Mesenchymal stem cell (in vitro differentiated cells and primary cell): ENCODE results near the gene ORAI2.
"Not testable (repeated sequence)": the region's sequence is repeated elsewhere in the genome, so short reads cannot be mapped to it uniquely, and the experiment has no call there.

Source experiments
- DNase-seq: peaks from one replicate; pipeline ENCODE4 v3.0.0-alpha.2; 2013
- H2AFZ ChIP-seq: one replicate; pipeline ENCODE4 v1.6.1; 2013; ENCODE audit warnings: low read depth, mild to moderate bottlenecking, control low read depth, inconsistent platforms, low read length, moderate library complexity
- H2AK5ac ChIP-seq: 2 replicates; pipeline ENCODE4 v1.6.1; 2013; ENCODE audit warnings: low read length, moderate library complexity, mild to moderate bottlenecking, inconsistent platforms; ENCODE audit not compliant: severe bottlenecking
- H2BK120ac ChIP-seq: one replicate; pipeline ENCODE4 v1.6.1; 2013; ENCODE audit warnings: low read depth, mild to moderate bottlenecking, inconsistent platforms, low read length, moderate library complexity
- H2BK12ac ChIP-seq, 2 experiments: one replicate each; pipeline ENCODE4 v1.6.1; 2013; ENCODE audit warnings: inconsistent platforms in 2 of 2, low read length in 2 of 2, mild to moderate bottlenecking in 2 of 2, moderate library complexity in 2 of 2, control low read depth in 1 of 2
- H2BK15ac ChIP-seq: one replicate; pipeline ENCODE4 v1.6.1; 2013; ENCODE audit warnings: mild to moderate bottlenecking, low read depth, inconsistent platforms; ENCODE audit not compliant: poor library complexity, severe bottlenecking
- H2BK5ac ChIP-seq: 2 replicates; pipeline ENCODE4 v1.6.1; 2013; ENCODE audit warnings: low read depth, mild to moderate bottlenecking, low read length, control low read depth, inconsistent platforms; ENCODE audit not compliant: poor library complexity, severe bottlenecking
- H3K14ac ChIP-seq, 2 experiments: one replicate each; pipeline ENCODE4 v1.6.1; 2013; ENCODE audit warnings: inconsistent platforms in 2 of 2, low read length in 2 of 2, control low read depth in 1 of 2, mild to moderate bottlenecking in 1 of 2, moderate library complexity in 1 of 2
- H3K18ac ChIP-seq, 2 experiments: one replicate each; pipeline ENCODE4 v1.6.1; 2013; ENCODE audit warnings: inconsistent platforms in 2 of 2, low read length in 2 of 2, control low read depth in 1 of 2, low read depth in 1 of 2, mild to moderate bottlenecking in 1 of 2
- H3K23ac ChIP-seq, 2 experiments: one replicate each; pipeline ENCODE4 v1.6.1; 2013; ENCODE audit warnings: inconsistent platforms in 2 of 2, low read length in 2 of 2, mild to moderate bottlenecking in 2 of 2, moderate library complexity in 2 of 2, control low read depth in 1 of 2
- H3K27ac ChIP-seq: 2 replicates; pipeline ENCODE4 v1.5.1; 2013; ENCODE audit warnings: mild to moderate bottlenecking, moderate library complexity, low read length, control low read depth, inconsistent platforms; ENCODE audit not compliant: poor library complexity, severe bottlenecking
- H3K27me3 ChIP-seq, 2 experiments: 2 replicates each; pipeline versions ENCODE4 v1.6.1 to v1.7.0; 2013; ENCODE audit warnings: low read length in 2 of 2, mild to moderate bottlenecking in 2 of 2, moderate library complexity in 2 of 2, control low read depth in 1 of 2, inconsistent platforms in 1 of 2; ENCODE audit not compliant: control insufficient read depth in 1 of 2, insufficient read depth in 1 of 2
- H3K36me3 ChIP-seq, 2 experiments: 2 replicates each; pipeline versions ENCODE4 v1.6.1 to v1.7.0; 2013; ENCODE audit warnings: low read length in 2 of 2, control low read depth in 1 of 2, inconsistent platforms in 1 of 2, low read depth in 1 of 2, mild to moderate bottlenecking in 1 of 2; ENCODE audit not compliant: insufficient read depth in 2 of 2, control insufficient read depth in 1 of 2
- H3K4ac ChIP-seq, 2 experiments: one replicate each; pipeline ENCODE4 v1.6.1; 2013; ENCODE audit warnings: inconsistent platforms in 2 of 2, low read length in 2 of 2, mild to moderate bottlenecking in 2 of 2, moderate library complexity in 2 of 2, control low read depth in 1 of 2, low read depth in 1 of 2
- H3K4me1 ChIP-seq: 2 replicates; pipeline ENCODE4 v1.6.1; 2013; ENCODE audit warnings: low read depth, low read length, control low read depth; ENCODE audit not compliant: control insufficient read depth, insufficient read depth
- H3K4me2 ChIP-seq: 2 replicates; pipeline ENCODE4 v1.6.1; 2013; ENCODE audit warnings: low read length, mild to moderate bottlenecking, inconsistent platforms; ENCODE audit not compliant: poor library complexity, severe bottlenecking
- H3K4me3 ChIP-seq, 2 experiments: 2 replicates each; pipeline versions ENCODE4 v1.5.1 to v1.7.0; 2013; ENCODE audit warnings: low read length in 2 of 2, mild to moderate bottlenecking in 2 of 2, control low read depth in 1 of 2, low read depth in 1 of 2; ENCODE audit not compliant: insufficient read depth in 1 of 2
- H3K79me1 ChIP-seq: replicated peaks from 2 replicates; pipeline ENCODE4 v1.6.1; 2013; ENCODE audit warnings: mild to moderate bottlenecking, control low read depth, low read length, inconsistent platforms; ENCODE audit not compliant: poor library complexity, severe bottlenecking
- H3K9ac ChIP-seq: 2 replicates; pipeline ENCODE4 v1.7.0; 2013; ENCODE audit warnings: mild to moderate bottlenecking, low read length, moderate library complexity
- H3K9me3 ChIP-seq: 2 replicates; pipeline ENCODE4 v1.7.0; 2013; ENCODE audit warnings: mild to moderate bottlenecking, low read length; ENCODE audit not compliant: control insufficient read depth
- H4K8ac ChIP-seq: one replicate; pipeline ENCODE4 v1.6.1; 2013; ENCODE audit warnings: inconsistent platforms, mild to moderate bottlenecking, low read length, moderate library complexity
- H4K91ac ChIP-seq: one replicate; pipeline ENCODE4 v1.6.1; 2013; ENCODE audit warnings: mild to moderate bottlenecking, low read length, inconsistent platforms
- WGBS: methylation state at CpG from one replicate; pipeline ENCODE4 v1.1.7; 2013; ENCODE audit warnings: mixed read lengths; 5-methylcytosine and 5-hydroxymethylcytosine counted together

Gene ORAI2

DNA sequence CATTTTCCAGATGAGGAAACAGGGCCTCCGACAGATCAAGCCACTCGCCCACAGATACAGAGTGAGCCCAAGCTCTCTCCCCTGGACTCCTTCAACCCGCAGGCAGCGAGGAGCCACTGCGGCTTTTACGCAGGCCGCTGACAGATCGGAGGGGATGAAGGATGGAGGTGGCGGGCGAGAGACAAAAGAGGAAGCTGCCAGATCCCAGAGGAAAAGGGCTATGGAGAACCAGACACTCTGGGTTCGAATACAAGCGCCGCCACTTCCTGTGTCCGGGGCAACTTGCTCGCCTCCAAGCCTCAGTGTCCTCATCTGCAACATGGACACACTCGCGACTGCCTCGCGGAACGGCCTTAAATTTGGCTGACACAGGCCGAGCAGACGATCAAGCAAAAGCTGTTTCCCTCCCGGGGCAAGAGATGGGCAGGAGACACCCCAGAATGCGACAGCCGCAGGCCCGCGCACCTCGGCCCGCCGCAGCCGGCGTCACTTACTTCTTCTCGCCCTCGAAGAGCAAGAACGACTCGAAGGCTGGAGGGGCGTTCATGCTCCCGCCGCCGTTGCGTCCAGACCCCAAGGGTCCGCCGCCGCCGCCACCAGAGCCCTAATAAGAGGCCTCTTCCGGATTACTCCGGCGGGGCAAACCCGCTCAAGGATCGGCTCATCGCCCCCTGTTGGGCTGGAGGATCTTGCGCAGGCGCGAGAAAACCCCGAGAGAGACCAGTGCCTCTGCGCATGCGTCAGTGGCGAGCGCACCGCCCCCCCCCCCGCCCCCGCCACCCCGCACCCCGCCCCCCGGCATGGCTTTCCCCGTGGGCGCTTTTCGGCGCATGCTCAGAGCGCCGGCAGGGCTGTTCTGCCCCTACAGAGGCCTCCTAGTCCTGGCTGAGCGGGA lies 45.2 kb downstream of the ORAI2 start, which contains the start of gene POLR2J:
TSS of gene POLR2J (minus strand) at position 609 of the 895 bp plus-strand sequence. CDS start at position 547, 62 bp downstream.
- H3K27me3 ChIP-seq, H3K4ac ChIP-seq, H3K27ac ChIP-seq, H2AK5ac ChIP-seq, H2BK120ac ChIP-seq, H4K91ac ChIP-seq, H4K8ac ChIP-seq, H3K14ac ChIP-seq, H2AFZ ChIP-seq, H3K36me3 ChIP-seq, H3K23ac ChIP-seq, H3K18ac ChIP-seq, H2BK5ac ChIP-seq, H2BK15ac ChIP-seq, H3K4me1 ChIP-seq, H3K9me3 ChIP-seq, H2BK12ac ChIP-seq, H3K4me2 ChIP-seq, H3K79me1 ChIP-seq: not testable (repeated sequence)
- peak within 1 kb of the TSS; percentile 62 for H3K9ac ChIP-seq
- no CpG with 5 or more reads among the region's 72 CpGs for WGBS
- peak within 1 kb of the TSS in 1 of 2 experiments; percentile 56 for H3K4me3 ChIP-seq
- peak; percentile 84 for DNase-seq

- H3K9ac ChIP-seq, H2BK5ac ChIP-seq, H3K27me3 ChIP-seq, H3K9me3 ChIP-seq, H3K27ac ChIP-seq, H2AFZ ChIP-seq, H3K4me2 ChIP-seq, H3K4me1 ChIP-seq, H2BK12ac ChIP-seq, H3K79me1 ChIP-seq, H4K8ac ChIP-seq, H3K14ac ChIP-seq, H4K91ac ChIP-seq, H2BK15ac ChIP-seq, H3K4ac ChIP-seq, H2AK5ac ChIP-seq, DNase-seq, H3K18ac ChIP-seq, H3K4me3 ChIP-seq, H3K23ac ChIP-seq, H2BK120ac ChIP-seq, H3K36me3 ChIP-seq: not testable (repeated sequence)
- no CpG with 5 or more reads among the region's 10 CpGs for WGBS
These were observed 45.8 kb downstream of the ORAI2 start for GRCh38 chr7:102479209-102479584.

GRCh38 chr7:102479982-102480637 lies 46.7 kb downstream of the ORAI2 start:
- not testable (repeated sequence) for H3K4me1 ChIP-seq, H2AFZ ChIP-seq, H3K79me1 ChIP-seq, H3K18ac ChIP-seq, H3K4ac ChIP-seq, H2AK5ac ChIP-seq, H3K9me3 ChIP-seq, H3K27ac ChIP-seq, H3K36me3 ChIP-seq, H3K14ac ChIP-seq, H2BK12ac ChIP-seq, H2BK120ac ChIP-seq, DNase-seq, H3K4me2 ChIP-seq, H2BK5ac ChIP-seq, H3K9ac ChIP-seq, H4K8ac ChIP-seq, H2BK15ac ChIP-seq, H3K23ac ChIP-seq, H4K91ac ChIP-seq, H3K4me3 ChIP-seq, H3K27me3 ChIP-seq
- WGBS: 0% methylated on average over 2 of the region's 11 CpGs

DNA sequence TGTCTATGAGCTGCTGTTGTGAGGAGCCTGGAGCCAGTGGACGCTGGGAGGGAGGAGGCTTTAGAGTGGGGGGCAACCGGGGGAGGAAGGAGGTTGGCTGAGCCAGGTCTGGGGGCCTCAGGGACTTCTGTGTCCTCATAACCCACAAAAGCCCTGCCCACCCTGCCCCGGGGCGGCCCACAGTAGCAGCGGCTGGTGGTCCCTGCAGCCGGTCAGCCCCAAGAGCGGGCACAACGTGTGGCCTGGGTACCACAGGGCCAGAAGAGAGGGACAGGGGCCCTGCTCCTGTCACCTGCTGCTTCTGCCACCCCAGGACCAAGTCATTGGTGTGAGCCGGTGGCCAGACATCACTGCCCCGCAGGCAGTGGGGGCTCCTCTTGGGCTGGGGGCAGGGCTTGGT lies 48.6 kb downstream of the ORAI2 start:
- H2AFZ ChIP-seq, H3K27ac ChIP-seq, H2BK15ac ChIP-seq, H3K4me2 ChIP-seq, H3K9ac ChIP-seq, H3K18ac ChIP-seq, H2BK120ac ChIP-seq, H2BK12ac ChIP-seq, H3K4ac ChIP-seq, H3K23ac ChIP-seq, H3K9me3 ChIP-seq, H3K27me3 ChIP-seq, H3K4me1 ChIP-seq, H2BK5ac ChIP-seq, H3K79me1 ChIP-seq, H4K8ac ChIP-seq, H3K4me3 ChIP-seq, DNase-seq, H3K14ac ChIP-seq, H2AK5ac ChIP-seq, H3K36me3 ChIP-seq, H4K91ac ChIP-seq: not testable (repeated sequence)
- WGBS: no CpG with 5 or more reads among the region's 10 CpGs
